ENCODE data around the gene CERK.

The CERK gene

DNA sequence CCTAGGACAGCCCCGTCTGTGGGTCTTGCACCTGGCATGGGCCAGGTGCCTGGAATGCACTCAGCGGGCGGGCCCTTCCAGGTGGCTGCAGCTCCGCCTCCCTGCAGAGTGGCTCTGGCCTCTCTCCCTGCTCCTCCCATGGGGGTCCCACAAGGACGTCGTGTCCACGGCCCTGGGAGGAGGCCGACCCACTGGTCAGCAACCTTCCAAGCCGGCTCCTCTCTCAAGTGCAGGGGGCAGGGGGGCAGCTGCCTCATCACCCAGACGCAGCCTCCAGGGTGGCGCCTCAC lies 41.9 kb downstream of the CERK start:
- Histone ChIP-seq H3K9me3 (ENCODE audit: control extremely low read depth in 1 of 5, control insufficient read depth in 4 of 5, insufficient read depth in 2 of 5, low read depth in 1 of 5, low read length in 4 of 5) (no peaks in the 10 kb centered on the region), H3K36me3 (ENCODE audit: control insufficient read depth in 4 of 4, insufficient read depth in 4 of 4, low read length in 3 of 4) (peaks cover 19 to 86% (median 70%) of the 10 kb centered on the region in 4 experiments), H3K4me3 (ENCODE audit: control insufficient read depth in 1 of 7, extremely low read depth in 1 of 7, insufficient read depth in 4 of 7, low read depth in 2 of 7, low read length in 6 of 7) (no peak overlapping the region), H3K27me3 (replicated peaks in 2 of 5; ENCODE audit: control insufficient read depth in 4 of 5, insufficient read depth in 5 of 5, low read length in 4 of 5) (no peaks in the 10 kb centered on the region), H3K4me1 (ENCODE audit: control extremely low read depth in 1 of 4, control insufficient read depth in 4 of 4, insufficient read depth in 4 of 4, low read length in 3 of 4) (no peaks in the 10 kb centered on the region), H3K27ac (ENCODE audit: insufficient read depth in 1 of 2, low read depth in 1 of 2, low read length in 2 of 2, poor library complexity in 1 of 2, severe bottlenecking in 2 of 2) (no peak overlapping the region)
- DNase-seq = no peak
- WGBS (ENCODE audit: insufficient coverage) = 96% methylated on average over 4 of the region's 11 CpGs
- ChIA-PET POLR2A (no interaction called here), CTCF (interaction anchor here (0.7 kb wide), 1 partner anchor 112 kb away, joined by 3 read pairs; no protein-coding TSS in a partner anchor)

DNA sequence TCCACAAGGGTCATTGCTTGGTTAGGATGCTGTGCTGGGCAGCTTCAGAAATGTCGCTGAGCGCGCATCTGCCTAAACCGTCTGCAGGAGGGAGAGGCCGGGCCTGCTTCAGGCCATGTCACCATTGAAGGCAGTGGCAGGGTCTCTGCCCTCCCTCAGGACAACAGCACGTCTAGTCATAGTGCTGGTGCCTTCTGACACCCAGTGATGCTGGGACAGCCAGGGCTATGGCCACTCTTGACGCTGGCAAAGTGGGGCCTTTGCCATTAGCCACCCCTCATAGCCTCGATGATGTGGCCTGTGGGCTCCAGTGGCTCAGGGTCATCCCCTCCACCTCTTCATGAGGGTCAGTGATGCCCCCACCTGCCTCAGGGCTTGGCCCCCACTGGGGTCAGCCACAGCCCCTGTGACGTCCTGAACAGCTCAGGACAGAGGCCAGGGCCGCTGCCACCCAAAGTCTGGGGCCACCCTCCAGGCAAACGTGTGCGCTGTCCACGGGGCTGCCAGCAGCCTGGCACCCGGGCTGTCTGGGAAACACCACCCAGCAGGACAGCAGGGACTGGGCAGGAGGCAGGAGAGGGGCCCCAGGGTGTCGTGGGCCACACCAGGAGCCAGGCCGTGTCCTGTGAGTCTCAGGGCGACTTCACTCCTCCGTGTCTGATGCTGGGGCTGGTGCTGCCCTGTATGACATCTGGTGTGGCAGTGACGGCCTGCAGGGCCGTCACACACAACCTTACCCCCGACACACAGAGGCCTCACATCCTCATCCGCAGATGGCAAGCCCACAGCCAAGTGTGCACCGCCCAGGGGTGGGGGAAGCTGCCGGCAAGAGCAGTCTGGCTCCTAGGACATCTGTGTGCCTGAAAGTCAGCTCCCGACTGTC lies 42.5 kb downstream of the CERK start:
- no peaks in the 10 kb centered on the region for H3K27me3 ChIP-seq (replicated peaks in 2 of 5; ENCODE audit: control insufficient read depth in 4 of 5, insufficient read depth in 5 of 5, low read length in 4 of 5)
- H3K36me3 ChIP-seq (ENCODE audit: control insufficient read depth in 4 of 4, insufficient read depth in 4 of 4, low read length in 3 of 4) = peaks cover 19 to 86% (median 66%) of the 10 kb centered on the region in 4 experiments
- H3K27ac ChIP-seq (ENCODE audit: insufficient read depth in 1 of 2, low read depth in 1 of 2, low read length in 2 of 2, poor library complexity in 1 of 2, severe bottlenecking in 2 of 2) = no peak overlapping the region
- H3K4me3 ChIP-seq (ENCODE audit: control insufficient read depth in 1 of 7, extremely low read depth in 1 of 7, insufficient read depth in 4 of 7, low read depth in 2 of 7, low read length in 6 of 7) = no peak overlapping the region
- ChIA-PET CTCF (interaction anchor here (0.7 to 2.1 kb wide), 2 partner anchors 112 to 132 kb away, joined by 3 to 7 read pairs; no protein-coding TSS in a partner anchor), POLR2A (no interaction called here)
- no peaks in the 10 kb centered on the region for H3K4me1 ChIP-seq (ENCODE audit: control extremely low read depth in 1 of 4, control insufficient read depth in 4 of 4, insufficient read depth in 4 of 4, low read length in 3 of 4)
- 97% methylated on average over 25 of the region's 25 CpGs for WGBS (ENCODE audit: insufficient coverage)
- H3K9me3 ChIP-seq (ENCODE audit: control extremely low read depth in 1 of 5, control insufficient read depth in 4 of 5, insufficient read depth in 2 of 5, low read depth in 1 of 5, low read length in 4 of 5) = no peaks in the 10 kb centered on the region
- no peak for DNase-seq

- Histone ChIP-seq H3K27ac (ENCODE audit: insufficient read depth in 1 of 2, low read depth in 1 of 2, low read length in 2 of 2, poor library complexity in 1 of 2, severe bottlenecking in 2 of 2) (no peak overlapping the region), H3K36me3 (ENCODE audit: control insufficient read depth in 4 of 4, insufficient read depth in 4 of 4, low read length in 3 of 4) (peaks cover 19 to 88% (median 67%) of the 10 kb centered on the region in 4 experiments), H3K4me1 (ENCODE audit: control extremely low read depth in 1 of 4, control insufficient read depth in 4 of 4, insufficient read depth in 4 of 4, low read length in 3 of 4) (no peaks in the 10 kb centered on the region), H3K27me3 (replicated peaks in 2 of 5; ENCODE audit: control insufficient read depth in 4 of 5, insufficient read depth in 5 of 5, low read length in 4 of 5) (no peaks in the 10 kb centered on the region), H3K4me3 (ENCODE audit: control insufficient read depth in 1 of 7, extremely low read depth in 1 of 7, insufficient read depth in 4 of 7, low read depth in 2 of 7, low read length in 6 of 7) (no peak overlapping the region), H3K9me3 (ENCODE audit: control extremely low read depth in 1 of 5, control insufficient read depth in 4 of 5, insufficient read depth in 2 of 5, low read depth in 1 of 5, low read length in 4 of 5) (no peaks in the 10 kb centered on the region)
- WGBS (ENCODE audit: insufficient coverage) = 93% methylated on average over 7 of the region's 15 CpGs
- DNase-seq = no peak
- CTCF ChIA-PET = interaction anchor here (2.1 kb wide), 1 partner anchor 131 kb away, joined by 7 read pairs; no protein-coding TSS in a partner anchor
- POLR2A ChIA-PET = no interaction called here
Observed at GRCh38 chr22:46694416-46695170, 43.5 kb downstream of the CERK start.

DNA sequence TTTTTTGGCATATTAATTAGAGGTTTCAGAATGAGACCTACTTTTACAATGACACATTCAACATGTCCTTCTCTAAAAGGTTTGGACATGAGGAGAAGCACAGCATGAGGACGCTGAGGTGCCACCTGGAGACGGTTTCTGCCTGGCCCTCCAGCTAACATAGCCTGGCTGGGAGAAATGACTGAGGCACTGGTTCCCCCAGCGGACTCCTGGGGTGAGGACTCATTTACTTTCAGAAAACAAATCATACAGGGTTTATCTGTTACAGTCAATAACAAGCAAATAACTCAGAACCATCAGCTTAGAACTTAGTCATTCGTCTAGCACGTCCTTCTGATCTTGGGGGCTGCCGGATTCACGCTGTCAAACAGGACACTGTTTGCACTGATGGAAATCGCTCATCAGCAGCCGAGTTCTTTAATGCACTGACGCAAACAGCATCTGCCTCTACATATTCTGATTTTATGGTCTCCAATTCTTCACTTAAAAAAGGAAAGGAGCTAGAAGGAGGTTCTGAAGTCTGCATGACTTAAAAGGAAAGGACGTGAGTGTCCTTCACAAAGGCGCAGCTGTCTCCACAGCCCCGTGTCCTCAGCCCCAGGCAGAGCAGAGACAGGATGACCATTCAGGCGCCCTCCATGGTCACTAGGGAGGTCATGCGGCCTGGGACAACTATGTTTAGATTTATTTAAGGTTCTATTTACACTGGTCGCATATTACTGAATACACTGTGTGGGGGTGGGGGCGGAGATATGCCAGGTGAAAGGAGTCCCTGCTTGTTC lies 44.2 kb downstream of the CERK start:
- POLR2A ChIA-PET = no interaction called here
- no peaks in the 10 kb centered on the region for H3K27me3 ChIP-seq (replicated peaks in 2 of 5; ENCODE audit: control insufficient read depth in 4 of 5, insufficient read depth in 5 of 5, low read length in 4 of 5)
- no peaks in the 10 kb centered on the region for H3K9me3 ChIP-seq (ENCODE audit: control extremely low read depth in 1 of 5, control insufficient read depth in 4 of 5, insufficient read depth in 2 of 5, low read depth in 1 of 5, low read length in 4 of 5)
- H3K4me3 ChIP-seq (ENCODE audit: control insufficient read depth in 1 of 7, extremely low read depth in 1 of 7, insufficient read depth in 4 of 7, low read depth in 2 of 7, low read length in 6 of 7) = no peak overlapping the region
- WGBS (ENCODE audit: insufficient coverage) = 95% methylated on average over 15 of the region's 17 CpGs
- no peak overlapping the region for H3K27ac ChIP-seq (ENCODE audit: insufficient read depth in 1 of 2, low read depth in 1 of 2, low read length in 2 of 2, poor library complexity in 1 of 2, severe bottlenecking in 2 of 2)
- H3K36me3 ChIP-seq (ENCODE audit: control insufficient read depth in 4 of 4, insufficient read depth in 4 of 4, low read length in 3 of 4) = peaks cover 20 to 85% (median 65%) of the 10 kb centered on the region in 4 experiments
- DNase-seq = no peak
- no peaks in the 10 kb centered on the region for H3K4me1 ChIP-seq (ENCODE audit: control extremely low read depth in 1 of 4, control insufficient read depth in 4 of 4, insufficient read depth in 4 of 4, low read length in 3 of 4)
- CTCF ChIA-PET = interaction anchor here (2.1 kb wide), 1 partner anchor 130 kb away, joined by 7 read pairs; no protein-coding TSS in a partner anchor

GRCh38 chr22:46691571-46691970 lies 46.5 kb downstream of the CERK start:
- H3K36me3 ChIP-seq (ENCODE audit: control insufficient read depth in 4 of 4, insufficient read depth in 4 of 4, low read length in 3 of 4) = peaks cover 16 to 82% (median 64%) of the 10 kb centered on the region in 4 experiments
- ChIA-PET CTCF (no interaction called here), POLR2A (no interaction called here)
- WGBS (ENCODE audit: insufficient coverage) = 96% methylated on average over 17 of the region's 17 CpGs
- no peaks in the 10 kb centered on the region for H3K27me3 ChIP-seq (replicated peaks in 2 of 5; ENCODE audit: control insufficient read depth in 4 of 5, insufficient read depth in 5 of 5, low read length in 4 of 5)
- H3K4me1 ChIP-seq (ENCODE audit: control extremely low read depth in 1 of 4, control insufficient read depth in 4 of 4, insufficient read depth in 4 of 4, low read length in 3 of 4) = peaks cover 5 to 14% (median 9%) of the 10 kb centered on the region in 4 experiments
- no peak overlapping the region for H3K27ac ChIP-seq (ENCODE audit: insufficient read depth in 1 of 2, low read depth in 1 of 2, low read length in 2 of 2, poor library complexity in 1 of 2, severe bottlenecking in 2 of 2)
- H3K9me3 ChIP-seq (ENCODE audit: control extremely low read depth in 1 of 5, control insufficient read depth in 4 of 5, insufficient read depth in 2 of 5, low read depth in 1 of 5, low read length in 4 of 5) = no peaks in the 10 kb centered on the region
- H3K4me3 ChIP-seq (ENCODE audit: control insufficient read depth in 1 of 7, extremely low read depth in 1 of 7, insufficient read depth in 4 of 7, low read depth in 2 of 7, low read length in 6 of 7) = no peak overlapping the region
- no peak for DNase-seq

GRCh38 chr22:46690146-46690545 lies 47.9 kb downstream of the CERK start:
- WGBS (ENCODE audit: insufficient coverage) = 96% methylated on average over 16 of the region's 20 CpGs
- ChIA-PET POLR2A (no interaction called here), CTCF (interaction anchor here (0.6 to 1.3 kb wide), 2 partner anchors 108 to 126 kb away, joined by 3 to 6 read pairs; no protein-coding TSS in a partner anchor)
- Histone ChIP-seq H3K9me3 (ENCODE audit: control extremely low read depth in 1 of 5, control insufficient read depth in 4 of 5, insufficient read depth in 2 of 5, low read depth in 1 of 5, low read length in 4 of 5) (no peaks in the 10 kb centered on the region), H3K4me1 (ENCODE audit: control extremely low read depth in 1 of 4, control insufficient read depth in 4 of 4, insufficient read depth in 4 of 4, low read length in 3 of 4) (peaks cover 12 to 28% (median 23%) of the 10 kb centered on the region in 4 experiments), H3K27ac (ENCODE audit: insufficient read depth in 1 of 2, low read depth in 1 of 2, low read length in 2 of 2, poor library complexity in 1 of 2, severe bottlenecking in 2 of 2) (no peak overlapping the region), H3K4me3 (ENCODE audit: control insufficient read depth in 1 of 7, extremely low read depth in 1 of 7, insufficient read depth in 4 of 7, low read depth in 2 of 7, low read length in 6 of 7) (no peak overlapping the region), H3K27me3 (replicated peaks in 2 of 5; ENCODE audit: control insufficient read depth in 4 of 5, insufficient read depth in 5 of 5, low read length in 4 of 5) (no peaks in the 10 kb centered on the region), H3K36me3 (ENCODE audit: control insufficient read depth in 4 of 4, insufficient read depth in 4 of 4, low read length in 3 of 4) (peaks cover 12 to 76% (median 56%) of the 10 kb centered on the region in 4 experiments)
- no peak for DNase-seq
